Activated CD8-positive, alpha-beta memory T cell treated with anti-CD3 and anti-CD28 coated beads, Interleukin-2, amount 50 U/mL, for 1 hour (primary cell): ENCODE results near the gene CDH4.

Source experiments
- DNase-seq: peaks from one replicate; pipeline ENCODE4 v3.0.0-alpha.2; 2020; ENCODE audit errors: extremely low read depth

Gene CDH4

GRCh38 chr20:61803915-61804751 is 552.1 kb downstream of the CDH4 start:
- DNase-seq = no peak

- no peak for DNase-seq
These were observed 552.8 kb downstream of the CDH4 start for GRCh38 chr20:61804752-61805295.

GRCh38 chr20:61805365-61805764 is 553.3 kb downstream of the CDH4 start:
- no peak for DNase-seq

- no peak for DNase-seq
These were observed 553.7 kb downstream of the CDH4 start for GRCh38 chr20:61805781-61806180.

- DNase-seq = no peak
These were observed 554.3 kb downstream of the CDH4 start for GRCh38 chr20:61806314-61806713.

- DNase-seq = no peak
These were observed 554.9 kb downstream of the CDH4 start for GRCh38 chr20:61806995-61807394.

- no peak for DNase-seq
These were observed 555.6 kb downstream of the CDH4 start for GRCh38 chr20:61807471-61808160.

GRCh38 chr20:61808447-61808846 is 556.4 kb downstream of the CDH4 start:
- DNase-seq = no peak

GRCh38 chr20:61809006-61809770 is 557.1 kb downstream of the CDH4 start:
- no peak for DNase-seq

- DNase-seq = no peak
These were observed 558.1 kb downstream of the CDH4 start for GRCh38 chr20:61810066-61810737.

GRCh38 chr20:61810738-61811135 is 558.7 kb downstream of the CDH4 start:
- no peak for DNase-seq

- DNase-seq = no peak
These were observed 559.1 kb downstream of the CDH4 start for GRCh38 chr20:61811166-61811565.

GRCh38 chr20:61812121-61812844 is 560.2 kb downstream of the CDH4 start:
- no peak for DNase-seq

GRCh38 chr20:61812845-61813485 is 560.9 kb downstream of the CDH4 start:
- DNase-seq = no peak

GRCh38 chr20:61813791-61814190 is 561.7 kb downstream of the CDH4 start:
- DNase-seq = no peak

- DNase-seq = no peak
These were observed 562.2 kb downstream of the CDH4 start for GRCh38 chr20:61814244-61814643.

- no peak for DNase-seq
These were observed 562.7 kb downstream of the CDH4 start for GRCh38 chr20:61814726-61815125.

- DNase-seq = no peak
These were observed 563.1 kb downstream of the CDH4 start for GRCh38 chr20:61815176-61815575.

- DNase-seq = no peak
These were observed 563.6 kb downstream of the CDH4 start for GRCh38 chr20:61815678-61816077.
